HCT116 (cell line): ENCODE data around the gene CFAP54. TPM values are rescaled to one million over a fixed set of nuclear protein-coding genes. Genes with fewer than 3 reads are reported as not detected.

Source experiments
- ATAC-seq: fragments of 200-7000 bp; cut with Tn5 transposase; 2 replicates; pipeline ENCODE4 v1.9.1; 2020; ENCODE audit warnings: mild to moderate bottlenecking, moderate library complexity
- BruUV-seq: library from RNA; stranded (reverse); fragments of 400-500 nt; replicated peaks from 2 replicates; lab custom pipeline; 2021; lab: Mats Ljungman, UMichigan
- CTCF ChIA-PET: fragments of 300-600 bp; sonication (Branson Sonifier 250); formaldehyde crosslinking; loops from one replicate; lab custom pipeline; 2021; ENCODE audit warnings: antibody characterized with exemption; lab: Charles Lee
- POLR2A ChIA-PET: fragments of 300-600, 350-600 bp; sonication (Branson Sonifier 250); formaldehyde crosslinking; loops from one replicate; lab custom pipeline; 2021; ENCODE audit warnings: antibody characterized with exemption; lab: Charles Lee
- RAD21 ChIA-PET, 2 experiments: fragments of 300-600 bp; sonication (Branson Sonifier 250); formaldehyde crosslinking; loops; one replicate each; lab custom pipeline; 2023; ENCODE audit warnings: low total read pairs in 2 of 2; ENCODE audit not compliant: uncharacterized antibody in 2 of 2, unreplicated experiment in 2 of 2, low non-redundant PET in 1 of 2; lab: Charles Lee
- DNase-seq: peaks from one replicate; pipeline ENCODE4 v3.0.0-alpha.2; 2010; ENCODE audit warnings: low read depth, low spot score
- H2AFZ ChIP-seq: fragments of 200-600 bp; shearing (Covaris generic), sonication (generic); 2 replicates; pipeline ENCODE4 v1.6.1; 2017; ENCODE audit warnings: low read depth, mixed run types, mixed read lengths, antibody characterized with exemption, low read length; ENCODE audit not compliant: poor library complexity, severe bottlenecking
- H3K27ac ChIP-seq: 2 replicates; pipeline ENCODE4 v1.5.1; 2012; ENCODE audit warnings: low read depth, low read length
- H3K27me3 ChIP-seq: fragments of 200-600 bp; sonication (generic); 2 replicates; pipeline ENCODE4 v1.6.1; 2016; ENCODE audit warnings: mixed run types, low read length, mixed read lengths; ENCODE audit not compliant: insufficient read depth
- H3K36me3 ChIP-seq, 2 experiments: fragments of 200-500 bp in 1 of 2; fragments of 200-600 bp in 1 of 2; sonication (Bioruptor generic) in 1 of 2; sonication (generic) in 1 of 2; 2 replicates each; pipeline versions ENCODE4 v1.5.1 to v1.6.1; 2014 to 2016; ENCODE audit warnings: low read length in 2 of 2, inconsistent platforms in 1 of 2, mixed read lengths in 1 of 2, mixed run types in 1 of 2; ENCODE audit not compliant: insufficient read depth in 2 of 2, control insufficient read depth in 1 of 2
- H3K4me1 ChIP-seq, 2 experiments: fragments of 200-600 bp in 1 of 2; sonication (generic) in 1 of 2; 2 replicates each; pipeline versions ENCODE4 v1.5.1 to v1.6.1; 2012 to 2017; ENCODE audit warnings: low read length in 2 of 2, inconsistent platforms in 1 of 2, mild to moderate bottlenecking in 1 of 2, mixed read lengths in 1 of 2, mixed run types in 1 of 2, moderate library complexity in 1 of 2; ENCODE audit not compliant: insufficient read depth in 2 of 2, control insufficient read depth in 1 of 2
- H3K4me2 ChIP-seq: fragments of 200-600 bp; sonication (generic); 2 replicates; pipeline ENCODE4 v1.6.1; 2017; ENCODE audit warnings: mixed run types, low read length, mixed read lengths
- H3K4me3 ChIP-seq, 2 experiments: fragments of 200-600 bp in 1 of 2; sonication (generic) in 1 of 2; replicated peaks in 1 of 2; 2 replicates each; pipeline ENCODE4 v1.5.1; 2011 to 2016; ENCODE audit warnings: low read length in 2 of 2, control low read depth in 1 of 2, low read depth in 1 of 2, mild to moderate bottlenecking in 1 of 2, mixed read lengths in 1 of 2, mixed run types in 1 of 2
- H3K79me2 ChIP-seq: fragments of 200-600 bp; sonication (generic); 2 replicates; pipeline ENCODE4 v1.6.1; 2017; ENCODE audit warnings: mild to moderate bottlenecking, mixed run types, low read length, moderate library complexity, mixed read lengths; ENCODE audit not compliant: insufficient read depth
- H3K9ac ChIP-seq: fragments of 200-600 bp; sonication (generic); 2 replicates; pipeline ENCODE4 v1.6.1; 2016; ENCODE audit warnings: low read length, mixed read lengths
- H3K9me2 ChIP-seq: fragments of 200-600 bp; sonication (generic), shearing (Covaris generic); 2 replicates; pipeline ENCODE4 v1.6.1; 2017; ENCODE audit warnings: mixed run types, mild to moderate bottlenecking, moderate library complexity; ENCODE audit not compliant: insufficient read depth
- H3K9me3 ChIP-seq, 2 experiments: fragments of 200-500 bp in 1 of 2; fragments of 200-600 bp in 1 of 2; sonication (Bioruptor generic) in 1 of 2; sonication (generic) in 1 of 2; 2 replicates each; pipeline ENCODE4 v1.6.1; 2014 to 2017; ENCODE audit warnings: low read length in 2 of 2, mixed read lengths in 2 of 2, inconsistent platforms in 1 of 2, low read depth in 1 of 2, mild to moderate bottlenecking in 1 of 2, mixed run types in 1 of 2, moderate library complexity in 1 of 2; ENCODE audit not compliant: control insufficient read depth in 1 of 2, insufficient read depth in 1 of 2
- H4K20me1 ChIP-seq: fragments of 200-600 bp; sonication (generic), shearing (Covaris generic); 2 replicates; pipeline ENCODE4 v1.6.1; 2017; ENCODE audit warnings: mixed run types, mild to moderate bottlenecking, moderate library complexity; ENCODE audit not compliant: insufficient read depth
- ATF3 ChIP-seq: IDR thresholded peaks from 2 replicates; pipeline ENCODE4 v1.6.1; 2012
- CBX3 ChIP-seq: IDR thresholded peaks from 2 replicates; pipeline ENCODE4 v1.6.1; 2012; ENCODE audit warnings: low read depth
- EGR1 ChIP-seq: IDR thresholded peaks from 2 replicates; pipeline ENCODE4 v1.6.1; 2012; ENCODE audit warnings: low read depth
- ELF1 ChIP-seq: IDR thresholded peaks from 2 replicates; pipeline ENCODE4 v1.6.1; 2012; ENCODE audit warnings: low read depth, borderline replicate concordance
- EZH2phosphoT487 ChIP-seq: fragments of 200-600 bp; IDR thresholded peaks from 2 replicates; pipeline ENCODE4 v1.6.1; 2018; ENCODE audit warnings: antibody characterized with exemption, borderline replicate concordance
- FOSL1 ChIP-seq: IDR thresholded peaks from 2 replicates; pipeline ENCODE4 v1.6.1; 2012; ENCODE audit warnings: low read depth
- JUND ChIP-seq: IDR thresholded peaks from 2 replicates; pipeline ENCODE4 v1.6.1; 2012
- MAX ChIP-seq: IDR thresholded peaks from 2 replicates; pipeline ENCODE4 v1.6.1; 2012
- POLR2A ChIP-seq: IDR thresholded peaks from 2 replicates; pipeline ENCODE4 v1.7.0; 2011; ENCODE audit warnings: borderline replicate concordance; ENCODE audit not compliant: insufficient read depth, insufficient read length; ENCODE audit errors: extremely low read depth
- POLR2AphosphoS5 ChIP-seq: IDR thresholded peaks from 2 replicates; pipeline ENCODE4 v1.6.1; 2011; ENCODE audit warnings: mild to moderate bottlenecking, low read depth, low read length, moderate library complexity
- RAD21 ChIP-seq: IDR thresholded peaks from 2 replicates; pipeline ENCODE4 v1.6.1; 2012; ENCODE audit warnings: low read depth, mild to moderate bottlenecking
- SIN3A ChIP-seq: IDR thresholded peaks from 2 replicates; pipeline ENCODE4 v1.6.1; 2012; ENCODE audit warnings: low read depth
- SP1 ChIP-seq: IDR thresholded peaks from 2 replicates; pipeline ENCODE4 v1.6.1; 2012; ENCODE audit warnings: low read depth
- SRF ChIP-seq: IDR thresholded peaks from 2 replicates; pipeline ENCODE4 v1.6.1; 2012; ENCODE audit warnings: low read depth
- TCF7L2 ChIP-seq: IDR thresholded peaks from 2 replicates; pipeline ENCODE4 v1.7.0; 2011; ENCODE audit warnings: borderline replicate concordance, inconsistent platforms; ENCODE audit not compliant: insufficient read depth, insufficient read length; ENCODE audit errors: extremely low read depth
- YY1 ChIP-seq: IDR thresholded peaks from 2 replicates; pipeline ENCODE4 v1.6.1; 2011; ENCODE audit warnings: low read length, low read depth, moderate library complexity, mild to moderate bottlenecking; ENCODE audit not compliant: insufficient replicate concordance; ENCODE audit errors: extremely low read depth
- ZBTB33 ChIP-seq: IDR thresholded peaks from 2 replicates; pipeline ENCODE4 v1.6.1; 2011; ENCODE audit warnings: mild to moderate bottlenecking, low read length, moderate library complexity; ENCODE audit not compliant: insufficient replicate concordance; ENCODE audit errors: extremely low read depth
- ZFX ChIP-seq: fragments of 450-650 bp; IDR thresholded peaks from 2 replicates; pipeline ENCODE4 v1.6.1; 2017
- intact Hi-C: fragments of 100-400 bp; cut with micrococcal nuclease; formaldehyde crosslinking; loops from 2 replicates; pipeline ENCODE4 v1.10.0; 2022
- total RNA-seq: library from RNA; stranded (reverse); gene quantifications from one replicate; pipeline ENCODE4 v1.2.1, GENCODE V29; 2021; ENCODE audit not compliant: unreplicated experiment

Gene CFAP54
- total RNA-seq, 1 experiment from 2014 or later = 0.25 TPM

- DNase-seq (no peak), ATAC-seq (no peak)
- intact Hi-C loops = no loop called here
- no TSS peak for BruUV-seq
- Histone ChIP-seq H3K9me3 (no peaks in the 10 kb centered on the region), H3K4me2 (no peak overlapping the region), H3K36me3 (no peaks in the 10 kb centered on the region), H3K27me3 (peaks cover 8% of the 10 kb centered on the region; the same call in 1 of the 2 replicates)
- RAD21 ChIA-PET = no interaction called here
- TF ChIP-seq POLR2A = no peak
- no peak for TF ChIP-seq JUND
- no peak for TF ChIP-seq TCF7L2
- no peak for TF ChIP-seq ZFX
- no peak for TF ChIP-seq MAX
- no peak for TF ChIP-seq EGR1
- TF ChIP-seq SP1 = no peak
- no peak for TF ChIP-seq SRF
- TF ChIP-seq ATF3 = no peak
- TF ChIP-seq ELF1 = no peak
- no peak for TF ChIP-seq CBX3
- TF ChIP-seq POLR2AphosphoS5 = no peak
- TF ChIP-seq RAD21 = no peak
- TF ChIP-seq EZH2phosphoT487 = no peak
- TF ChIP-seq YY1 = no peak
- TF ChIP-seq ZBTB33 = no peak
- no peak for TF ChIP-seq FOSL1
- TF ChIP-seq SIN3A = no peak
- TF ChIP-seq, all 23 proteins: peak for 0
- no peak overlapping the region for H3K4me3 ChIP-seq
- 0 out of 4 replicates have a peak, but pooled peaks cover 0 to 3% of the 10 kb centered on the region in 2 experiments for H3K4me1 ChIP-seq
- H3K9ac ChIP-seq = no peak overlapping the region
- no peak overlapping the region for H3K27ac ChIP-seq
- POLR2A ChIA-PET = no interaction called here
- no peaks in the 10 kb centered on the region for H4K20me1 ChIP-seq
- no peaks in the 10 kb centered on the region for H3K9me2 ChIP-seq
- CTCF ChIA-PET = no interaction called here
- H3K79me2 ChIP-seq = no peaks in the 10 kb centered on the region
- H2AFZ ChIP-seq = no peak overlapping the region
Observed at GRCh38 chr12:96814200-96814599, 324.8 kb downstream of the CFAP54 start.
